Spleen (tissue), 11 donors: ENCODE data around the gene ACTMAP. TPM values are rescaled to one million over a fixed set of nuclear protein-coding genes. Genes with fewer than 3 reads are reported as not detected.

Source experiments
- DNase-seq: peaks from one replicate; pipeline ENCODE4 v3.0.0-alpha.2; 2020
- H3K27ac ChIP-seq, 8 donors: fragments of 200-600 bp; sonication (generic) in 7 of 8; 1 replicate in 4 of 8; 2 replicates in 4 of 8; pipeline versions ENCODE4 v1.5.0 to v1.8.0; 2016 to 2021; ENCODE audit warnings: inconsistent platforms in 4 of 8, mild to moderate bottlenecking in 4 of 8, moderate library complexity in 1 of 8
- H3K27me3 ChIP-seq, 7 donors: fragments of 200-600 bp; sonication (generic) in 6 of 7; replicated peaks in 1 of 7; 1 replicate in 4 of 7; 2 replicates in 3 of 7; pipeline versions ENCODE4 v1.5.0 to v1.8.0; 2016 to 2021; ENCODE audit warnings: inconsistent platforms in 3 of 7, mild to moderate bottlenecking in 1 of 7
- H3K36me3 ChIP-seq, 6 donors: fragments of 200-600 bp; sonication (generic) in 5 of 6; 1 replicate in 4 of 6; 2 replicates in 2 of 6; pipeline versions ENCODE4 v1.5.0 to v1.8.0; 2016 to 2021; ENCODE audit warnings: inconsistent platforms in 2 of 6
- H3K4me1 ChIP-seq, 6 donors: fragments of 200-600 bp; sonication (generic) in 5 of 6; 1 replicate in 3 of 6; 2 replicates in 3 of 6; pipeline versions ENCODE4 v1.5.0 to v1.8.0; 2016 to 2021; ENCODE audit warnings: inconsistent platforms in 3 of 6
- H3K4me3 ChIP-seq, 8 donors: fragments of 200-600 bp; sonication (generic) in 7 of 8; 1 replicate in 4 of 8; 2 replicates in 4 of 8; pipeline versions ENCODE4 v1.5.0 to v1.8.0; 2016 to 2021; ENCODE audit warnings: inconsistent platforms in 4 of 8, mild to moderate bottlenecking in 4 of 8, moderate library complexity in 2 of 8
- H3K9me3 ChIP-seq, 8 donors: fragments of 200-600 bp; sonication (generic) in 7 of 8; 1 replicate in 4 of 8; 2 replicates in 4 of 8; pipeline versions ENCODE4 v1.5.0 to v1.8.0; 2016 to 2021; ENCODE audit warnings: inconsistent platforms in 4 of 8
- CTCF ChIP-seq, 11 experiments: fragments of 200-600 bp in 7 of 11; fragments of 450-650 bp in 4 of 11; sonication (generic) in 4 of 11; IDR thresholded peaks in 8 of 11; conservative IDR thresholded peaks in 3 of 11; 1 replicate in 7 of 11; 2 replicates in 4 of 11; pipeline versions ENCODE4 v1.4.0 to v1.8.0; 2016 to 2021; ENCODE audit warnings: antibody characterized with exemption in 11 of 11, inconsistent platforms in 4 of 11, mild to moderate bottlenecking in 1 of 11
- POLR2A ChIP-seq, 3 donors: fragments of 450-650 bp; IDR thresholded peaks; one replicate each; pipeline ENCODE4 v1.5.1; 2017; ENCODE audit warnings: antibody characterized with exemption in 3 of 3, mild to moderate bottlenecking in 1 of 3
- POLR2AphosphoS5 ChIP-seq, 3 donors: sonication (generic); formaldehyde crosslinking; IDR thresholded peaks; one replicate each; pipeline ENCODE4 v1.5.1; 2017; ENCODE audit warnings: antibody characterized with exemption in 3 of 3
- WGBS, 5 donors: extraction: QIAGEN DNeasy Blood & Tissue Kit in 3 of 5; methylation state at CpG; one replicate each; pipeline versions ENCODE4 v1.1.5 to v1.1.7; 2013 to 2018; 5-methylcytosine and 5-hydroxymethylcytosine counted together
- intact Hi-C: fragments of 100-400 bp; cut with DNase I; formaldehyde crosslinking; loops from one replicate; pipeline ENCODE4 v1.15.0; 2023; ENCODE audit warnings: low total_unique reads
- polyA plus RNA-seq, 3 donors: library from polyadenylated mRNA; stranded (reverse); fragments of 200-250 nt; gene quantifications; one replicate each; pipeline ENCODE4 v1.2.1, GENCODE V29; 2013
- total RNA-seq, 7 donors: library from RNA; depleted of rRNA in 3 of 7; stranded (reverse); fragments of >200 nt in 3 of 7; fragmentation: NEBNext Ultra II Directional in 4 of 7; extraction: Animal tissue kit (Norgen Biotek cat#: 25700) in 4 of 7; gene quantifications; one replicate each; pipeline versions ENCODE4 v1.1.0 to v1.2.1, GENCODE V29; 2016 to 2021
- donor health status: healthy with polysubstance abuse.
- donor health status: DM: no; HTN: no; CAD: no; lungs with moderate emphysema.
- donor health status: DM: no; HTN: no; CAD: no.
- donor health status: Bipolar disorder and iron deficiency.
- donor health status: healthy.
- donor health status: DM: no; HTN: no; CAD: no.
- donor health status: DM: yes; HTN: yes; CAD: no.

The ACTMAP gene
- total and polyA plus RNA-seq, 10 donors = 5.2 to 16.2 (median 8.3) TPM

- Histone ChIP-seq H3K27ac (no peak overlapping the region), H3K27me3 (no peaks in the 10 kb centered on the region), H3K9me3 (no peaks in the 10 kb centered on the region), H3K4me1 (peaks cover 0 to 11% (median 0%) of the 10 kb centered on the region in 6 donors), H3K36me3 (peaks cover 0 to 100% (median 67%) of the 10 kb centered on the region in 6 donors), H3K4me3 (no peak overlapping the region)
- no peak for DNase-seq
- 93 to 100% (median 95%) methylated on average over 7 of the region's 7 CpGs for WGBS, 5 donors
- no peak for TF ChIP-seq POLR2AphosphoS5 (IDR thresholded peaks at IDR 0.05)
- no peak for TF ChIP-seq POLR2A (IDR thresholded peaks at IDR 0.05)
- no peak for TF ChIP-seq CTCF (IDR thresholded peaks at IDR 0.05 in 8 of 11, conservative IDR thresholded peaks at IDR 0.05 in 3 of 11)
- intact Hi-C loops = no loop called here
Measured at GRCh38 chr19:40707615-40708014, 42.7 kb downstream of the ACTMAP start.

GRCh38 chr19:40705950-40706619, 44.2 kb downstream of the ACTMAP start:
- peaks cover 0 to 100% (median 78%) of the 10 kb centered on the region in 6 donors for H3K36me3 ChIP-seq
- no peak overlapping the region for H3K4me3 ChIP-seq
- TF ChIP-seq POLR2AphosphoS5 (IDR thresholded peaks at IDR 0.05) (no peak), POLR2A (IDR thresholded peaks at IDR 0.05) (no peak), CTCF (IDR thresholded peaks at IDR 0.05 in 8 of 11, conservative IDR thresholded peaks at IDR 0.05 in 3 of 11) (no peak)
- WGBS, 5 donors = 90 to 98% (median 92%) methylated on average over 7 of the region's 7 CpGs
- no peaks in the 10 kb centered on the region for H3K4me1 ChIP-seq
- H3K27ac ChIP-seq = no peak overlapping the region
- no peaks in the 10 kb centered on the region for H3K27me3 ChIP-seq
- intact Hi-C loops = no loop called here
- H3K9me3 ChIP-seq = no peaks in the 10 kb centered on the region
- no peak for DNase-seq

GRCh38 chr19:40705362-40705651, 45.0 kb downstream of the ACTMAP start:
- intact Hi-C loops = no loop called here
- no peak for DNase-seq
- TF ChIP-seq CTCF (IDR thresholded peaks at IDR 0.05 in 8 of 11, conservative IDR thresholded peaks at IDR 0.05 in 3 of 11) (no peak), POLR2AphosphoS5 (IDR thresholded peaks at IDR 0.05) (no peak), POLR2A (IDR thresholded peaks at IDR 0.05) (no peak)
- Histone ChIP-seq H3K4me1 (no peaks in the 10 kb centered on the region), H3K27ac (no peak overlapping the region), H3K27me3 (no peaks in the 10 kb centered on the region), H3K4me3 (no peak overlapping the region), H3K36me3 (peaks cover 0 to 100% (median 77%) of the 10 kb centered on the region in 6 donors), H3K9me3 (no peaks in the 10 kb centered on the region)
- WGBS, 5 donors = 94 to 97% (median 95%) methylated on average over 7 to 9 of the region's 9 CpGs

- no peak overlapping the region for H3K27ac ChIP-seq
Measured at GRCh38 chr19:40704491-40705361, 45.6 kb downstream of the ACTMAP start.

More at GRCh38 chr19:40704491-40705361, 45.6 kb downstream of the ACTMAP start:
- no peak for DNase-seq
- H3K9me3 ChIP-seq = no peaks in the 10 kb centered on the region
- H3K4me3 ChIP-seq = no peak overlapping the region
- intact Hi-C loops = no loop called here
- H3K4me1 ChIP-seq = no peaks in the 10 kb centered on the region
- H3K36me3 ChIP-seq = peaks cover 0 to 100% (median 77%) of the 10 kb centered on the region in 6 donors
- H3K27me3 ChIP-seq = no peaks in the 10 kb centered on the region
- no peak for TF ChIP-seq CTCF (IDR thresholded peaks at IDR 0.05 in 8 of 11, conservative IDR thresholded peaks at IDR 0.05 in 3 of 11)
- no peak for TF ChIP-seq POLR2AphosphoS5 (IDR thresholded peaks at IDR 0.05)
- TF ChIP-seq POLR2A (IDR thresholded peaks at IDR 0.05) = no peak
- 91 to 97% (median 94%) methylated on average over 18 of the region's 18 CpGs for WGBS, 5 donors
